AML-193 (cell line): ENCODE data around the gene MYH6.

Experiments
- DNase-seq, 2 experiments: peaks; one replicate each; lab custom pipeline; 2025; lab: John Stamatoyannopoulos, UW

MYH6 gene

GRCh38 chr14:23376482-23377197 lies 31.4 kb downstream of the MYH6 start, which contains the start of gene CMTM5:
Gene CMTM5, plus strand, starts transcription at chr14:23377046. Its CDS starts 206 bp downstream, at chr14:23377252.
- DNase-seq, result no peak

GRCh38 chr14:23375527-23376251 lies 32.4 kb downstream of the MYH6 start:
- no peak for DNase-seq

DNA sequence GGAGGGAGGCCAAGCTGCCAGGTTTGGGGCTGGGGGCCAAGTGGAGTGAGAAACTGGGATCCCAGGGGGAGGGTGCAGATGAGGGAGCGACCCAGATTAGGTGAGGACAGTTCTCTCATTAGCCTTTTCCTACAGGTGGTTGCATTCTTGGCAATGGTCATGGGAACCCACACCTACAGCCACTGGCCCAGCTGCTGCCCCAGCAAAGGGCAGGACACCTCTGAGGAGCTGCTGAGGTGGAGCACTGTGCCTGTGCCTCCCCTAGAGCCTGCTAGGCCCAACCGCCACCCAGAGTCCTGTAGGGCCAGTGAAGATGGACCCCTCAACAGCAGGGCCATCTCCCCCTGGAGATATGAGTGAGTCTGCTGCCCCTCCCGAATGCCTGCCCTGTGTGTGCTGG lies 35.0 kb downstream of the MYH6 start:
- DNase-seq, result no peak

- no peak for DNase-seq
These were observed 35.6 kb downstream of the MYH6 start, which contains the start of gene IL25 for GRCh38 chr14:23372509-23372908. Gene IL25, plus strand, starts transcription at chr14:23372809.

DNA sequence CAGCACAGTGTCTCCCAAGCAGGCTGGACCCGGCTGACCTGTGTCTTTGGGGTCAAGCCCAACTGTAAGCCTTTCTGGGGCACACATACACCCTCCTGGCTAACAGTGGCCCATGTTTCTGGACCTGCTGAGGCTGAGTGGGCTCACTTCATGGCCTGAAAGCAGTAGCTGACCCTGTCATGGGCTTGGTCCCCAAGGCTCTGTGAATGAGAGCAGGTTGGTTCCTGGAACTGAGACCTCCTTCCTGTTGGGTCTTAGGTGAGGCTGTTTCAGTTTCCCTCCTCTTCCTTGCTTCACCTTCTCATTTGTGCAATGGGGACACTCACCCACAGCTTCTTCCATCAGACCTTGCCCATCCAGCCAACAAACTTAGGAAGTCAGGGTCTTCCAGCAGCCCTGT lies 36.2 kb downstream of the MYH6 start:
- no peak for DNase-seq

DNA sequence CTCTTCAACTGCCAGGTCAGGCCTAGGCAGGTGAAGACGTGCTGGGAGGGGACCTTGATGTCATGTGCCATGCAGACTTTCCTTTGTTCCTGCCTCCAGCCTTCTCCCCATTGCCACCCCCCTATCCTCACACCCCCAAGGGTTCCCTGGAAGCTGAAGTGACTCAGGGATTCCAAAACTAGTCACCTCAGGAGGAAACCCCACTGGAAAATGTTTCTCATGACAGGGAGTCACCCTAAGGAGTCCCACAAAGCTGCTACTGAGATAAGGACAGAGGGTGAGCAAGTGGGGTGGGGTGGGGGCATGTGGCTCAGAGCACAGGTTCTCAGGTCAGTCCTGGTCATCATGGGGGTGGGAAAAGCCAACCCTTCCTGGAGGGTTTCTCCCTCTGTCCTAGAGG lies 37.9 kb downstream of the MYH6 start:
- DNase-seq, result no peak

GRCh38 chr14:23366426-23366921 lies 41.6 kb downstream of the MYH6 start:
- no peak for DNase-seq

- DNase-seq, result no peak
These were observed 42.2 kb downstream of the MYH6 start for GRCh38 chr14:23365732-23366425.

GRCh38 chr14:23365036-23365731 lies 42.9 kb downstream of the MYH6 start, which contains the start of gene EFS:
Gene EFS, minus strand, starts transcription at chr14:23365172. Its CDS starts 147 bp downstream, at chr14:23365025.
- DNase-seq, result no peak

- no peak for DNase-seq
These were observed 43.7 kb downstream of the MYH6 start for GRCh38 chr14:23364164-23365035.

- peak in 1 of 2 experiments; percentile 1 for DNase-seq
These were observed 45.9 kb downstream of the MYH6 start for GRCh38 chr14:23362200-23362599.

DNA sequence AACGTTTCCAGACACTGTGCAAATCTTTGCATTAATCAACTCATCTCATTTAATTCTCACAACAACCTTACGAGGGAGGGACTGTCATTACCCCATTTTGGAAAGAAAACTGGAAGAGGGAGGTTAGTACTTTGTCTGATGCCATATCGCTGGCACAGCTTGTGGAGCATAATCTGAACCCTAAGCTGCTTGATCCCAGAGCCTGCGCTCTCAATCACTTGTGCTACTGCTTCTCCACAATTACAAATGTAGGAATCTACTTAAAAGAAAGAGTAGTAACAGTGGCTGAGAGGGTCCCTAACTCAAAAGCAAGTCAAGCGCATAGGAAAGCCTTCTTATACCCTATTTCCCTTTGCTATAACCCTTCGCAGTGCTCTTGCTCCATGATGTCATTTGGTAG lies 46.3 kb downstream of the MYH6 start:
- DNase-seq, result no peak

DNA sequence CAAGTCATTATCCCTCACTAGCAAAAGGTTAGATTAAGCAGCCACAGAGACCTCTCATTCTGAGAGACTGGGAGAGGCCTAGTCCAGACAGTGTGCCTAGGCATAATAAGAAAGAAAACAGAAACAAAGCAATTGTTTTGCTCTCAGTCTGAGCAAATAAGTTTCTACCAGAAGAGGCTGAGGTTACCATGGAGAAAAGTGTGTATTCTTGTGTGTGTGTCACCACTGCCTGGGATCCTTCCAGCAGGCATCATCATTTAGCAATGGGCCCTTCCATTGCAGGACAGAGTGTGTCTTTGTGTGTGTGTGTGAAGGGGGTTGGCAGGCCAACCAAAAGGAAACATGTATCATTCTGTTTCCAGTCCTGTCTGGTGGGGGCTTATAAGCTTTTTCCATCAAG lies 46.8 kb downstream of the MYH6 start:
- no peak for DNase-seq

- no peak for DNase-seq
These were observed 47.6 kb downstream of the MYH6 start for GRCh38 chr14:23360496-23360895.

- no peak for DNase-seq
These were observed 48.2 kb downstream of the MYH6 start for GRCh38 chr14:23359722-23360447.

DNA sequence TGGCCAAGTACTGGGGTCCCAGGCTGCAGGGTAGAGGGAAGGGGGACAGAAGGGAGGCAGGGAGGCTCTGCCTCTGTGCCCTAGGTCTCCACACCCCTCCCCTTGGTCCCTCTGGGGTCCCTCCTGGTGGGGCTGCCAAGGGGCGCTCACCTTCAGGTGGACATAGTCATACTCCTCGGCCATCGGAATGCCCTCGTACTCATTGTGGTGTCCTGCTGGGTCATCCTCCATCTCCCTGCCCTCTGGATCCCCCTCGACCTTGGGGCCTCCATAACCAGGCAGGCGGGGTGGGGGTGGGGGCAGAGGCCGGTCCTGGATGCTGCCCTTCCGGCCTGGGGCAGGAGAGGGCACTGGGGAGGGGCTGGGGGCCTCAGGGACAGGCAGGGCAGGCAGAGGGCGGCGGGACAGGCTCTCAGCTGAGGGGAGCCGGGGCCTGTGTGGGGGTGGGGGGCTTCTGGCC lies 48.9 kb downstream of the MYH6 start:
- no peak for DNase-seq

DNA sequence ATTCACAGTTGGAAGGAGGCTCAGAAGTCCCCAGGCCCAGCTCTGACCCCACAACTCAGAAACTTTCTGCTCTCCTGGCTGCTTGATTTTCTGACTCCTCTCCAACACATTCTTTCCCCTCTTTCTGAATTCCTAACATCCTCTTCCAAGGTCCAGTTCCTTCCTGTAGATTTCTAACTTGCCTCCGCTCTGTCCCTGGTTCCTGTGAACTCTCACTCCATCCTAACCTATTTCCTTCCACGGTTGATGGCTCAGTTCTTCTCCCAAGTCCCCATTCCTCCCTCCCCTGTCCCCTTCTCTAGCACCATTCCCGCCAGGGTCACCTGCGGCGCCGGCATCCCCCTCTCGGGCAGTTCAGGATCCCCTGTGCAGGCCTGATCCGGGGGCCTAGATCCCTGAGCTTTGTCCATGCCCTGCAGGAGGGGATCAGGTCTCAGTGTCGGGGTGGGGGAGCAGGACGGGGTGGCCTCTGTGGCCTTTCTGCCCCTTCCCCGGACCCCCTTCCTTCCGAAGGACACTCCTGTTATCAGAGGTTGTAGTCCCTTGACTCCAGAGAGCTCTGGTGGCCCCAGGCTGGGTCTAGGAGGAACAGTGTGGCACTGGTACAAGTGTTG lies 49.4 kb downstream of the MYH6 start:
- no peak for DNase-seq

DNA sequence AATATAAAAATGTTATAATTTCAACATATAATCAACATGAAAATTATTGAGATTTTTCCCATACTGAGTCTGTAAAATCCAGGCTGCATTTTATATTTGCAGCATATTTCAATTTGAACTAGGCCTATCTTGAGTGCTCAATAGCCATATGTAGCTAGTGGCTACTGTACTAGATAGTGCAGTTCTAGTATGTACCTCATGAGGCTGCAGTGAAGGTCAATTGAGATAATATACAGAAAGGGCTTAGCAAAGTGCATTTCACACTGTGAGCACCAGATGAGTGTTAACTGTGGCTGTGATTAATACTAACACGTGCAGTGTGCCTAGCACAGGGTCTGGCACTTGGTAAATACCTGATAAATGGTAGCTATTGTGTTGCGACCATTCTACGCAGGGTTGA lies 50.0 kb downstream of the MYH6 start:
- DNase-seq, result no peak

- DNase-seq, result no peak
These were observed 50.8 kb downstream of the MYH6 start for GRCh38 chr14:23357261-23357660.

DNA sequence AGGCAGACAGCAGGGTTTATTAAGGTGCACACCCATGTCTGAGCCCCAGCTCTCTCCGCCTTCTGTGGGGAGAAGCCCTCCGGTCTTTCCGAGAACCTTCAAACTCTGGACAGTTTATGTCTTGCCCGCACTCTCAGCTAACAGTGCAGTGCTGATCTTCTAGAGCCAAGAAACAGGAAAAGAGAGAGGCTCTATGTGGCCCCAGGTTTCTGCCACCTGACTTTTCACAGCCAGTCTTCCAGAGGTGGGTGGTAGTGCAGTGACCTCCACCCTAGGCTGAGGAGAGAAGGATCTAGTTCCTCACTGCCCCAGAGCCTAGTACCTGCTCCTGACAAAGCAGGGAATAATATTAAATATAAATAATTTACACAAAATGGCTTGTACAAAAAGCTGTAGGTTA lies 51.4 kb downstream of the MYH6 start:
- no peak for DNase-seq
